ENCODE results near the gene ARFGAP3.

The ARFGAP3 gene

GRCh38 chr22:42883121-42883520, 26.0 kb upstream of the ARFGAP3 start:
- no peak for DNase-seq

GRCh38 chr22:42881982-42882656, 25.0 kb upstream of the ARFGAP3 start:
- DNase-seq, result no peak

GRCh38 chr22:42881298-42881697, 24.2 kb upstream of the ARFGAP3 start:
- DNase-seq, result no peak

GRCh38 chr22:42880815-42881214, 23.7 kb upstream of the ARFGAP3 start:
- no peak for DNase-seq

GRCh38 chr22:42879371-42880021, 22.4 kb upstream of the ARFGAP3 start:
- no peak for DNase-seq

- DNase-seq, result no peak
Measured at GRCh38 chr22:42878561-42879305, 21.7 kb upstream of the ARFGAP3 start.

- DNase-seq, result no peak
Measured at GRCh38 chr22:42877597-42878340, 20.7 kb upstream of the ARFGAP3 start.

- no peak for DNase-seq
Measured at GRCh38 chr22:42877158-42877557, 20.1 kb upstream of the ARFGAP3 start.

GRCh38 chr22:42876041-42876440, 19.0 kb upstream of the ARFGAP3 start:
- no peak for DNase-seq

- DNase-seq, result no peak
Measured at GRCh38 chr22:42874010-42874409, 16.9 kb upstream of the ARFGAP3 start.

GRCh38 chr22:42873356-42873755, 16.3 kb upstream of the ARFGAP3 start:
- DNase-seq, result no peak

- DNase-seq, result no peak
Measured at GRCh38 chr22:42872821-42873220, 15.7 kb upstream of the ARFGAP3 start.

GRCh38 chr22:42871146-42872050, 14.3 kb upstream of the ARFGAP3 start:
- DNase-seq, result no peak

GRCh38 chr22:42869888-42870480, 12.9 kb upstream of the ARFGAP3 start:
- no peak for DNase-seq

- DNase-seq, result no peak
Measured at GRCh38 chr22:42869463-42869862, 12.4 kb upstream of the ARFGAP3 start.

- no peak for DNase-seq
Measured at GRCh38 chr22:42868751-42869251, 11.7 kb upstream of the ARFGAP3 start.

GRCh38 chr22:42866100-42866499, 9.0 kb upstream of the ARFGAP3 start:
- DNase-seq, result no peak

GRCh38 chr22:42865536-42865935, 8.5 kb upstream of the ARFGAP3 start:
- DNase-seq, result no peak

- DNase-seq, result no peak
Measured at GRCh38 chr22:42863349-42863961, 6.4 kb upstream of the ARFGAP3 start.

- DNase-seq, result no peak
Measured at GRCh38 chr22:42862045-42862734, 5.1 kb upstream of the ARFGAP3 start.

GRCh38 chr22:42860968-42861367, 3.9 kb upstream of the ARFGAP3 start:
- no peak for DNase-seq

Data from NCI-H1417 treated with DMSO at 0.1 percent for 48 hours (cell line).